B cell (primary cell): ENCODE data around the gene DGCR2. TPM values are rescaled to one million over a fixed set of nuclear protein-coding genes. Genes with fewer than 3 reads are reported as not detected.

ENCODE experiments used
- ATAC-seq: fragments of 200-7000 bp; cut with Tn5 transposase; one replicate; pipeline ENCODE4 v1.10.0; 2021; ENCODE audit warnings: low read depth, mild to moderate bottlenecking, moderate number of reproducible peaks, moderate library complexity
- CTCF ChIA-PET: fragments of 350-600 bp; sonication (Branson Sonifier 250); formaldehyde crosslinking; loops from one replicate; lab custom pipeline; 2021; ENCODE audit warnings: antibody characterized with exemption, inconsistent platforms; lab: Charles Lee
- POLR2A ChIA-PET: fragments of 350-600 bp; sonication (Branson Sonifier 250); formaldehyde crosslinking; loops from one replicate; lab custom pipeline; 2021; ENCODE audit warnings: antibody characterized with exemption; lab: Charles Lee
- DNase-seq: peaks from one replicate; pipeline ENCODE4 v3.0.0; 2013
- H2AFZ ChIP-seq: 2 replicates; pipeline ENCODE4 v1.6.1; 2012; ENCODE audit warnings: mild to moderate bottlenecking, low read depth, low read length; ENCODE audit not compliant: insufficient read depth, poor library complexity, severe bottlenecking
- H3K27ac ChIP-seq, 2 donors: 1 replicate in 1 of 2; 2 replicates in 1 of 2; pipeline ENCODE4 v1.5.1; 2012 to 2013; ENCODE audit warnings: low read length in 2 of 2, mild to moderate bottlenecking in 2 of 2, moderate library complexity in 1 of 2
- H3K27me3 ChIP-seq, 4 experiments: fragments of 200-600 bp in 1 of 4; sonication (generic) in 1 of 4; replicated peaks in 1 of 4; 1 replicate in 2 of 4; 2 replicates in 2 of 4; pipeline versions ENCODE4 v1.6.1 to v1.7.0; 2013 to 2016; ENCODE audit warnings: low read length in 3 of 4, mild to moderate bottlenecking in 2 of 4, mixed read lengths in 1 of 4, moderate library complexity in 1 of 4; ENCODE audit not compliant: insufficient read depth in 4 of 4, control insufficient read depth in 3 of 4; ENCODE audit errors: control extremely low read depth in 1 of 4
- H3K36me3 ChIP-seq, 2 experiments: replicated peaks in 1 of 2; 1 replicate in 1 of 2; 2 replicates in 1 of 2; pipeline versions ENCODE4 v1.6.1 to v1.7.1; 2013; ENCODE audit warnings: low read length in 1 of 2; ENCODE audit not compliant: insufficient read depth in 2 of 2, control insufficient read depth in 1 of 2; ENCODE audit errors: control extremely low read depth in 1 of 2, extremely low read depth in 1 of 2
- H3K4me1 ChIP-seq, 2 donors: fragments of 200-600 bp in 1 of 2; sonication (generic) in 1 of 2; 1 replicate in 1 of 2; 2 replicates in 1 of 2; pipeline versions ENCODE4 v1.5.1 to v1.6.1; 2013 to 2017; ENCODE audit warnings: low read length in 2 of 2; ENCODE audit not compliant: control insufficient read depth in 2 of 2, insufficient read depth in 2 of 2
- H3K4me2 ChIP-seq: replicated peaks from 2 replicates; pipeline ENCODE3; 2012; ENCODE audit warnings: mild to moderate bottlenecking, low read depth, low read length; ENCODE audit not compliant: poor library complexity, severe bottlenecking
- H3K4me3 ChIP-seq, 5 experiments: fragments of 200-600 bp in 1 of 5; sonication (generic) in 1 of 5; 1 replicate in 3 of 5; 2 replicates in 2 of 5; pipeline versions ENCODE4 v1.5.1 to v1.7.0; 2011 to 2016; ENCODE audit warnings: low read length in 4 of 5, mild to moderate bottlenecking in 4 of 5, low read depth in 2 of 5, control low read depth in 1 of 5, moderate library complexity in 1 of 5; ENCODE audit not compliant: insufficient read depth in 1 of 5; ENCODE audit errors: control extremely low read depth in 1 of 5, extremely low read depth in 1 of 5
- H3K79me2 ChIP-seq: fragments of 200-600 bp; sonication (generic); one replicate; pipeline ENCODE4 v1.6.0; 2016; ENCODE audit warnings: low read length; ENCODE audit not compliant: control insufficient read depth, insufficient read depth
- H3K9ac ChIP-seq: fragments of 200-600 bp; sonication (generic); 2 replicates; pipeline ENCODE4 v1.6.1; 2017; ENCODE audit warnings: mild to moderate bottlenecking, low read length, moderate library complexity
- H3K9me3 ChIP-seq, 3 donors: one replicate each; pipeline versions ENCODE4 v1.6.1 to v1.7.1; 2013; ENCODE audit warnings: low read length in 2 of 3; ENCODE audit not compliant: control insufficient read depth in 2 of 3, insufficient read depth in 1 of 3; ENCODE audit errors: control extremely low read depth in 1 of 3
- H4K20me1 ChIP-seq: 2 replicates; pipeline ENCODE4 v1.6.0; 2012; ENCODE audit warnings: mild to moderate bottlenecking, low read length; ENCODE audit not compliant: insufficient read depth, control insufficient read depth, poor library complexity, severe bottlenecking
- H3K27ac Mint-ChIP-seq: one replicate; pipeline ENCODE4 v1.8.0; 2021; ENCODE audit warnings: mixed read lengths
- H3K27me3 Mint-ChIP-seq: one replicate; pipeline ENCODE4 v1.8.0; 2021; ENCODE audit warnings: mixed read lengths
- H3K4me1 Mint-ChIP-seq: one replicate; pipeline ENCODE4 v1.8.0; 2021; ENCODE audit warnings: mixed read lengths
- H3K4me3 Mint-ChIP-seq: one replicate; pipeline ENCODE4 v1.8.0; 2021; ENCODE audit warnings: mixed read lengths
- H3K9me3 Mint-ChIP-seq: one replicate; pipeline ENCODE4 v1.8.0; 2022; ENCODE audit warnings: mixed read lengths; ENCODE audit not compliant: insufficient read depth
- CTCF ChIP-seq: fragments of 200-600 bp; IDR thresholded peaks from one replicate; pipeline ENCODE4 v1.8.0; 2022; ENCODE audit warnings: antibody characterized with exemption, mild to moderate bottlenecking
- EZH2 ChIP-seq: IDR thresholded peaks from 2 replicates; pipeline ENCODE4 v1.6.1; 2012; ENCODE audit warnings: borderline replicate concordance, low read depth, mild to moderate bottlenecking, moderate library complexity, low read length; ENCODE audit not compliant: insufficient read depth, poor library complexity, severe bottlenecking
- WGBS: methylation state at CpG from one replicate; pipeline ENCODE4 v1.1.5; 2013; ENCODE audit warnings: missing lambda C conversion rate; ENCODE audit not compliant: insufficient coverage; 5-methylcytosine and 5-hydroxymethylcytosine counted together
- intact Hi-C: fragments of 100-400 bp; cut with micrococcal nuclease; formaldehyde crosslinking; loops from one replicate; pipeline ENCODE4 v1.10.0; 2022
- polyA plus RNA-seq: library from polyadenylated mRNA; depleted of rRNA; stranded (reverse); fragments of >200 nt; gene quantifications from 2 replicates; pipeline ENCODE4 v1.2.3, GENCODE V29; 2012
- total RNA-seq, 2 donors: library from RNA; stranded (reverse); fragments of 120-200 nt in 1 of 2; gene quantifications; 1 replicate in 1 of 2; 2 replicates in 1 of 2; pipeline versions ENCODE4 v1.2.3 to v1.2.4, GENCODE V29; 2013 to 2022

The DGCR2 gene
- total and polyA plus RNA-seq, 2 donors (not counting 1 experiment from before 2014, with no cell fraction given): 28.8 to 49.5 TPM

- no peak for TF ChIP-seq CTCF
- no peak for TF ChIP-seq EZH2
- H3K79me2 ChIP-seq: peaks cover 26% of the 10 kb centered on the region
- peaks cover 0 to 45% of the 10 kb centered on the region in 2 experiments for H3K36me3 ChIP-seq
- no peak overlapping the region for H2AFZ ChIP-seq
- peaks cover 5 to 12% of the 10 kb centered on the region in 2 donors for H3K4me1 ChIP-seq
- ChIA-PET POLR2A (interaction anchor here (0.7 kb wide), 1 partner anchor 289 kb away, joined by 3 read pairs; the partner anchor contains the start of gene HIRA), CTCF (interaction anchor here (3.2 to 7.2 kb wide), 2 partner anchors 335 to 488 kb away, joined by 17 to 73 read pairs; no protein-coding TSS in a partner anchor)
- no peak overlapping the region for H3K9ac ChIP-seq
- peaks cover 6% of the 10 kb centered on the region for H4K20me1 ChIP-seq
- Mint-ChIP-seq H3K9me3 (no peaks in the 10 kb centered on the region), H3K27me3 (peaks cover 8% of the 10 kb centered on the region), H3K4me1 (peaks cover 15% of the 10 kb centered on the region), H3K4me3 (peak overlapping the region; percentile 47), H3K27ac (no peak overlapping the region)
- DNase-seq (no peak), ATAC-seq (no peak)
- no peak overlapping the region for H3K4me2 ChIP-seq
- WGBS: 100% methylated on average over 6 of the region's 9 CpGs
- H3K4me3 ChIP-seq: no peak overlapping the region
- peaks cover 0 to 4% (median 0%) of the 10 kb centered on the region in 4 experiments for H3K27me3 ChIP-seq
- intact Hi-C loops: loop anchor here (5.0 kb wide), 1 partner anchor 35 kb away; no protein-coding TSS in a partner anchor
- no peaks in the 10 kb centered on the region for H3K9me3 ChIP-seq
- no peak overlapping the region for H3K27ac ChIP-seq
These were observed 20.2 kb upstream of the DGCR2 start for GRCh38 chr22:19142394-19142793.

DNA sequence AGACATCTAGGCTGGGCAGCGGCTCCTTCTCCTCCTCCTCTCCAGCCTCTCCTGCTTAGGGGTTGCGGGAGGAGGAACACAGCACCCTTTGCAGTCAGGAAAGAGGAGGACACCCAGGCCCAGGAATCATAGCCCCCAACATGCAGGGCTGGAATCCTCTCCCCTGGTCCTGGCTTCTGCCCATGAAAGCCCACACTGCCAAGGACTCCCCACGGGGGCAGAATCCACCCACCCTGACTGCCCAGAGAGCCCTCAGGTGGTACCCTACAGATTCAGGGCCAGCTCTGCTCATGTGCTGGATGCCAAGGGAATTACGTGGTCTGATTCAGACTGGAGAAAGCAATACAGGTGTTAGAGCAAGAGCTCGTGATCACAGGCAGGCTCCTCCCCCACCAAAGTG, 17.8 kb upstream of the DGCR2 start:
- POLR2A ChIA-PET: no interaction called here
- H3K27ac ChIP-seq: no peak overlapping the region
- H4K20me1 ChIP-seq: peaks cover 15% of the 10 kb centered on the region
- H3K79me2 ChIP-seq: peaks cover 26% of the 10 kb centered on the region
- CTCF ChIA-PET: no interaction called here
- H3K4me1 ChIP-seq: peaks cover 5 to 12% of the 10 kb centered on the region in 2 donors
- no peak overlapping the region for H3K4me2 ChIP-seq
- intact Hi-C loops: loop anchor here (5.0 kb wide), 1 partner anchor 33 kb away; no protein-coding TSS in a partner anchor
- DNase-seq: no peak
- H3K9me3 ChIP-seq: no peaks in the 10 kb centered on the region
- Mint-ChIP-seq H3K9me3 (no peaks in the 10 kb centered on the region), H3K27ac (no peak overlapping the region), H3K27me3 (no peaks in the 10 kb centered on the region), H3K4me3 (no peak overlapping the region), H3K4me1 (peaks cover 15% of the 10 kb centered on the region)
- peaks cover 2 to 61% of the 10 kb centered on the region in 2 experiments for H3K36me3 ChIP-seq
- WGBS: 98% methylated on average over 5 of the region's 5 CpGs
- no peak overlapping the region for H3K4me3 ChIP-seq
- H2AFZ ChIP-seq: no peak overlapping the region
- no peaks in the 10 kb centered on the region for H3K27me3 ChIP-seq
- no peak for ATAC-seq
- TF ChIP-seq EZH2 (no peak), CTCF (no peak)
- H3K9ac ChIP-seq: no peak overlapping the region
